Left lung (tissue), 10 donors: ENCODE data around the gene MCUR1. TPM values are rescaled to one million over a fixed set of nuclear protein-coding genes. Genes with fewer than 3 reads are reported as not detected.

Source experiments
- ATAC-seq: fragments of 200-7000 bp; cut with Tn5 transposase; one replicate; pipeline ENCODE4 v1.9.1; 2020; ENCODE audit warnings: moderate library complexity
- DNase-seq, 4 donors: peaks; one replicate each; pipeline ENCODE4 v3.0.0-alpha.2; 2013 to 2020
- H3K27ac ChIP-seq, 2 donors: fragments of 200-600 bp; sonication (generic) in 1 of 2; one replicate each; pipeline versions ENCODE4 v1.5.0 to v1.8.0; 2020 to 2021
- H3K27me3 ChIP-seq, 2 donors: fragments of 200-600 bp; sonication (generic) in 1 of 2; one replicate each; pipeline versions ENCODE4 v1.5.0 to v1.8.0; 2020 to 2021
- H3K36me3 ChIP-seq, 2 donors: fragments of 200-600 bp; sonication (generic) in 1 of 2; one replicate each; pipeline versions ENCODE4 v1.5.0 to v1.8.0; 2020 to 2021
- H3K4me1 ChIP-seq, 2 donors: fragments of 200-600 bp; one replicate each; pipeline ENCODE4 v1.8.0; 2021
- H3K4me3 ChIP-seq, 2 donors: fragments of 200-600 bp; sonication (generic) in 1 of 2; one replicate each; pipeline versions ENCODE4 v1.5.0 to v1.8.0; 2020 to 2021; ENCODE audit warnings: mild to moderate bottlenecking in 1 of 2
- H3K9me3 ChIP-seq, 2 donors: fragments of 200-600 bp; sonication (generic) in 1 of 2; one replicate each; pipeline versions ENCODE4 v1.5.0 to v1.8.0; 2020 to 2021
- intact Hi-C, 2 donors: fragments of 100-400 bp; cut with DNase I; formaldehyde crosslinking; loops; one replicate each; pipeline versions ENCODE4 v1.11.2 to v1.14.2; 2022
- polyA plus RNA-seq, 6 donors: library from polyadenylated mRNA; unstranded; fragments of 120-200 nt; gene quantifications; one replicate each; pipeline ENCODE4 v1.2.1, GENCODE V29; 2013; ENCODE audit not compliant: insufficient read length in 6 of 6
- total RNA-seq, 2 donors: library from RNA; stranded (reverse); fragmentation: NEBNext Ultra II Directional; extraction: Animal tissue kit (Norgen Biotek cat#: 25700); gene quantifications; one replicate each; pipeline ENCODE4 v1.2.1, GENCODE V29; 2021
- TF ChIP-seq, protein P1 (sequence below), 2 donors: fragments of 200-600 bp; sonication (generic) in 1 of 2; IDR thresholded peaks; one replicate each; pipeline versions ENCODE4 v1.5.0 to v1.8.0; 2021; ENCODE audit warnings: antibody characterized with exemption in 2 of 2
- donor health status: DM: no; HTN: yes; CAD: no.
- donor health status: DM: no; HTN: no; CAD: no.

Gene MCUR1
- total and polyA plus RNA-seq, 8 donors: 25.3 to 41.1 (median 32.4) TPM

DNA sequence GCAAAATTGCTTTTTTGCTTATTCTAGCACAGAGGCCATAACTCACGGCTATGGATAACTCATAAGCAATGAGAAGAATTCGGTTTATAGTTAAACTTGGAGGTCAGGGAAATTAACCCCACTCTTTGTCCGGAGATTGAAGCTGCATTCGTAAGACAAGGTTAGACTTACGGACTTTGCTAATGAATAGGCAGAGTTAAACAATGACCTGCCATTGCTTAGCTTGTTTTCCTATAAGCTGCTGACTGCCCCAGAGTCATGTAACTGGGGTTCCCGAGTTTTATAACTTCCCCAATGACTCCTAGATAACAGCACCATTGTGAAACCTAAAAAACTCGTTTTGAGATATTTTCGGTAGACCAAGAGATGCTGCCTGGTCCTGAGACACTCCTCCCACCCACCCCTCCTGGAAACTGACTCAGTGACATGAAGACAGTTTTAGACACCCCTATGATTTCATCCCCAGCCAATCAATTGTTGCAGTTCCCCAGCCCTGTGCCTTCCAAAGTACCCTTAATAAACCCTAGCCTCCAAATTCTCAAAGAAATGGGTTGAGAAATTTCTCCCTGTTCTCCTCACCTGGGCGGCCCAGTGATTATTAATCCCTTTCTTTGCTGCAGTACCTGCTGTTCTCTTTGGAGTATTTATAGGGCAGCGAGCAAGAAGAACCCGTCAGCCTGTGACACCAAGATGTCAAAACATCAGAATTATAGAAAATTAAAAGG, 33.1 kb upstream of the MCUR1 start:
- intact Hi-C loops: no loop called here
- TF ChIP-seq, protein P1, sequence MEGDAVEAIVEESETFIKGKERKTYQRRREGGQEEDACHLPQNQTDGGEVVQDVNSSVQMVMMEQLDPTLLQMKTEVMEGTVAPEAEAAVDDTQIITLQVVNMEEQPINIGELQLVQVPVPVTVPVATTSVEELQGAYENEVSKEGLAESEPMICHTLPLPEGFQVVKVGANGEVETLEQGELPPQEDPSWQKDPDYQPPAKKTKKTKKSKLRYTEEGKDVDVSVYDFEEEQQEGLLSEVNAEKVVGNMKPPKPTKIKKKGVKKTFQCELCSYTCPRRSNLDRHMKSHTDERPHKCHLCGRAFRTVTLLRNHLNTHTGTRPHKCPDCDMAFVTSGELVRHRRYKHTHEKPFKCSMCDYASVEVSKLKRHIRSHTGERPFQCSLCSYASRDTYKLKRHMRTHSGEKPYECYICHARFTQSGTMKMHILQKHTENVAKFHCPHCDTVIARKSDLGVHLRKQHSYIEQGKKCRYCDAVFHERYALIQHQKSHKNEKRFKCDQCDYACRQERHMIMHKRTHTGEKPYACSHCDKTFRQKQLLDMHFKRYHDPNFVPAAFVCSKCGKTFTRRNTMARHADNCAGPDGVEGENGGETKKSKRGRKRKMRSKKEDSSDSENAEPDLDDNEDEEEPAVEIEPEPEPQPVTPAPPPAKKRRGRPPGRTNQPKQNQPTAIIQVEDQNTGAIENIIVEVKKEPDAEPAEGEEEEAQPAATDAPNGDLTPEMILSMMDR (IDR thresholded peaks at IDR 0.05): no peak
- no peak overlapping the region for H3K4me3 ChIP-seq
- H3K27me3 ChIP-seq: no peaks in the 10 kb centered on the region
- H3K9me3 ChIP-seq: no peaks in the 10 kb centered on the region
- no peaks in the 10 kb centered on the region for H3K36me3 ChIP-seq
- no peak for ATAC-seq
- no peak overlapping the region for H3K27ac ChIP-seq
- no peaks in the 10 kb centered on the region for H3K4me1 ChIP-seq
- DNase-seq: no peak

DNA sequence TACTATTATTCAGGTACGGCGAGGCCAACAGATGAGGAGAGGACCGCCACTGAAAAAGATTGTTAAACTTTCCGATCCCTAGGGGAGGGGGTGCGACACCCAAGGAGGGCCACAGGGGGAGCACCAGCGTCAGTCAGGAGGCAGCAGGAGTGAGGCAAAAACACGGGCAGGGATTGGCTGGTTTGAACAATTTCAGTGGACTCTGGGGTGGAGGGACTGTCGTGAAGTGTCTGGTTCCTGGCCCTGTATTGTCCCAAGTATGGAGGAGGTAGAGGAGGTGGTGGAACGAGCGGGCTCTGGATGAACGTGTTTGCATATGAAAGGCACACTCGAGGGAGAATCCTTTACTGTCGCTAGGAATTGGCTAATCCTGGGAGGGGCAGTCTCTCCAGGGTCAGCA, 32.5 kb upstream of the MCUR1 start:
- Histone ChIP-seq H3K4me3 (no peak overlapping the region), H3K36me3 (no peaks in the 10 kb centered on the region), H3K27ac (no peak overlapping the region), H3K4me1 (no peaks in the 10 kb centered on the region), H3K9me3 (no peaks in the 10 kb centered on the region), H3K27me3 (no peaks in the 10 kb centered on the region)
- TF ChIP-seq, protein P1 (IDR thresholded peaks at IDR 0.05): no peak
- ATAC-seq (no peak), DNase-seq (peak in 1 of 4 donors; percentile 20)
- intact Hi-C loops: no loop called here

DNA sequence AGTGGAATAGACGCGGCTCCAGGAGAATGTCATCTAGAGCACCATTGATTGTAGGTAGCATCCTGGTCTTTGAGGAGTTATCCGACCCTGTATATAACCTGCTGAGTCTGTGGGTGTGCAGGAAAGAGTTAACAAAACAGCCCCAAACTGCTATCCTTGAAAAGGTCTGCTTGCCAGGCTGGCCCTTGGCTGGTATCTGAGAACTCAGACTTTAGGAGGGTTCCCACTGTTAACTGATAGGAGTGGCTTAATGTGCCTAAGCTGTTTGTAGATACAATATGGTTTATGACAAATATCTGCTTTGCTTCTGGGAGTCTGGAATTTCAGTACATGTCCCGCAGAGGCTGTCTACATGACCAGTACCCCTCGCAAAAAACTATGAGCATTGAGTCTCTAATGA, 27.6 kb upstream of the MCUR1 start:
- Histone ChIP-seq H3K27me3 (no peaks in the 10 kb centered on the region), H3K27ac (no peak overlapping the region), H3K9me3 (no peaks in the 10 kb centered on the region), H3K4me3 (no peak overlapping the region), H3K36me3 (no peaks in the 10 kb centered on the region), H3K4me1 (no peaks in the 10 kb centered on the region)
- intact Hi-C loops: no loop called here
- no peak for DNase-seq
- ATAC-seq: no peak
- TF ChIP-seq, protein P1 (IDR thresholded peaks at IDR 0.05): no peak

DNA sequence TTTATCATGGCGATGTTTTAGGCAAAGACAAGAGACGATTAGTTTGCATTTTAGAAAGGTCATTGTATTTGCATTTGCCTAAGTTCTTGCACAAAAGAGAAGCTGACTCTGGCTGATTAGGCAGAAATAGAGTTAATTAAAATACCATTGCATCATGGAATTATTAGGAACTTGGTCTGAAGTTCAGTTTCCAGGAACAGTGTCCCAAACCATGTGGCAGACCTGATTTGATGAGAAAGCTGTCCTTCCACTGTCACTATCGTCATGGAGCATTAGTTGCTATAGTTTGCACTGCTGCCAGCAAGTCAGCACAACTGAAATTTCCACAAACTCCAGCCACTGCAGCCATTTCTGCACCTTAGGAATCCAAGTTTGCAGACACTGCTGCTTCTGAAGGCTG, 24.3 kb upstream of the MCUR1 start:
- no peaks in the 10 kb centered on the region for H3K36me3 ChIP-seq
- no peak overlapping the region for H3K4me3 ChIP-seq
- intact Hi-C loops: no loop called here
- TF ChIP-seq, protein P1 (IDR thresholded peaks at IDR 0.05): no peak
- H3K9me3 ChIP-seq: no peaks in the 10 kb centered on the region
- H3K27ac ChIP-seq: no peak overlapping the region
- no peak for DNase-seq
- H3K4me1 ChIP-seq: no peaks in the 10 kb centered on the region
- no peak for ATAC-seq
- H3K27me3 ChIP-seq: no peaks in the 10 kb centered on the region

DNA sequence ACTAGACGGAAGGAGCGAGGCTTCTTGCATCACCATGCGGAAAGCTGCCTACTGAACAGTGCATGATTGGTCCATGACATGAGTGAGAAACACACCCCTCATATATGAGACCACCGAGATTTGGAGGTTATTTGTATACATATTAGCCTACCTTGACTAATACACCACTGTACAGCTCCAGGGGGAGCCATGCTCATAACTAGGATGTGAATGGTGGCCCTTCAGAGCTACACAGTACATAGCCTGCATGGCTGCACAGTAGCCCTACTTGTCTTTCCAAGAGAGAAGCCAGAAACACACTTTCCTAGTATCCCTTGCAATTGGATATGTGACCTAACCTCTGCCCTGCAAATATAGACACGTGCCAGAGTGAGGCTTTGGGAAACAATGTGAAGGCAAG, 21.8 kb upstream of the MCUR1 start:
- Histone ChIP-seq H3K4me1 (no peaks in the 10 kb centered on the region), H3K27ac (no peak overlapping the region), H3K27me3 (no peaks in the 10 kb centered on the region), H3K36me3 (no peaks in the 10 kb centered on the region), H3K4me3 (no peak overlapping the region), H3K9me3 (no peaks in the 10 kb centered on the region)
- DNase-seq: no peak
- TF ChIP-seq, protein P1 (IDR thresholded peaks at IDR 0.05): no peak
- ATAC-seq: no peak
- intact Hi-C loops: no loop called here
